Fibroblast of the aortic adventitia (primary cell): ENCODE results near the gene PTPN7. TPM values are rescaled to one million over a fixed set of nuclear protein-coding genes. Genes with fewer than 3 reads are reported as not detected.

Experiments used
- DNase-seq: peaks from one replicate; pipeline ENCODE4 v3.0.0-alpha.2; 2010; ENCODE audit warnings: low read depth
- H3K4me3 ChIP-seq: 2 replicates; pipeline ENCODE4 v1.5.1; 2011; ENCODE audit warnings: low read depth, mild to moderate bottlenecking, control low read depth, low read length, moderate library complexity
- total RNA-seq: library from RNA; depleted of rRNA; stranded (reverse); fragments of >200 nt; gene quantifications from 2 replicates; pipeline ENCODE4 v1.2.3, GENCODE V29; 2012; ENCODE audit warnings: low replicate concordance
- TF ChIP-seq, protein P1 (sequence below): IDR thresholded peaks from 2 replicates; pipeline ENCODE4 v1.5.1; 2011; ENCODE audit warnings: mild to moderate bottlenecking, low read length, control low read depth, inconsistent platforms; ENCODE audit not compliant: insufficient read depth

Gene PTPN7
- total RNA-seq, 1 donor = not detected

GRCh38 chr1:202161151-202162046, 997 bp upstream of the PTPN7 start:
- no peak for DNase-seq

DNA sequence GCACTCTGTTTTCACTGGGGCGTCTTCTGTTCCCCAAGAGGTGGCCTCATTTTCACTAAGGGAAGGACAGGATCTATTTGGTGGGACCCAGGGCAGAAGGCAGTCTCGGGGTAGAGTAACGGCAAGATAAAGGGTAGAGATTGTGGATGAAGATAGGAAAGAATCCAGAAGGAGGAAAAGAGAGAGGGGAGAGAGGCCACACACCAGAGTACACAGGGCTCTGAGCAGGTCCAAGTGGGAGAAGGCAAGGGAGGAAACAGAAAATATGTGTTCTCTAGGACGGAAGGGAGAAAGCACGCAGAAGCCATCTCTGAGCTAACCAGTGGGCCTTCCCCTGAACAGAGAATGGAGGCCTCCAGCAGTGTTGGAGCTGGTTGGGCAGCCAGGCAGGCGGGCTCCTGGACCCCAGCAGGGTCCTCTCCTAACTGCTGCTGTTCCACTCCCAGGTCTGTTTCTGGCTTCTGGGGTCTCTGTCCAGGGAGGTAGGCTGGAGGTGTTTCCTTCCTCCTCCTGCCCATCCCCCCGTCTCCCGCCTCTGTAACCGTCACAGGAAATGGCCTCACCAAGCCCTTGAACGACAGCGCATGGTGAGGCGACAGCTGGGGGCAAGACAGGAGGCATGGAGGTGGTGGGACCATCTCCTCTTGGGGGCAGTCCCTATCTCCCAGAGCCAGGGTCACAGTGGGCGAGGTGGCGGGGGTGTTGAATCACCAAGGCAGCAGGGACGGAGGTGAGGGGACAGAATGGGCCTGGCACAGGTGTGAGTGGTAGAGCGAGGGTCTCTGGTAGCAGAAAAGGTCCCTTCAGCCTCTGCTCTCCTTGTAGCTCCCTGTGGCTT, 649 bp downstream of the PTPN7 start:
- TF ChIP-seq, protein P1, sequence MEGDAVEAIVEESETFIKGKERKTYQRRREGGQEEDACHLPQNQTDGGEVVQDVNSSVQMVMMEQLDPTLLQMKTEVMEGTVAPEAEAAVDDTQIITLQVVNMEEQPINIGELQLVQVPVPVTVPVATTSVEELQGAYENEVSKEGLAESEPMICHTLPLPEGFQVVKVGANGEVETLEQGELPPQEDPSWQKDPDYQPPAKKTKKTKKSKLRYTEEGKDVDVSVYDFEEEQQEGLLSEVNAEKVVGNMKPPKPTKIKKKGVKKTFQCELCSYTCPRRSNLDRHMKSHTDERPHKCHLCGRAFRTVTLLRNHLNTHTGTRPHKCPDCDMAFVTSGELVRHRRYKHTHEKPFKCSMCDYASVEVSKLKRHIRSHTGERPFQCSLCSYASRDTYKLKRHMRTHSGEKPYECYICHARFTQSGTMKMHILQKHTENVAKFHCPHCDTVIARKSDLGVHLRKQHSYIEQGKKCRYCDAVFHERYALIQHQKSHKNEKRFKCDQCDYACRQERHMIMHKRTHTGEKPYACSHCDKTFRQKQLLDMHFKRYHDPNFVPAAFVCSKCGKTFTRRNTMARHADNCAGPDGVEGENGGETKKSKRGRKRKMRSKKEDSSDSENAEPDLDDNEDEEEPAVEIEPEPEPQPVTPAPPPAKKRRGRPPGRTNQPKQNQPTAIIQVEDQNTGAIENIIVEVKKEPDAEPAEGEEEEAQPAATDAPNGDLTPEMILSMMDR = no peak
- H3K4me3 ChIP-seq = no peak overlapping the region
- DNase-seq = no peak

More at GRCh38 chr1:202161151-202162046, 997 bp upstream of the PTPN7 start:
- TF ChIP-seq, protein P1 = no peak
- H3K4me3 ChIP-seq = no peak overlapping the region

DNA sequence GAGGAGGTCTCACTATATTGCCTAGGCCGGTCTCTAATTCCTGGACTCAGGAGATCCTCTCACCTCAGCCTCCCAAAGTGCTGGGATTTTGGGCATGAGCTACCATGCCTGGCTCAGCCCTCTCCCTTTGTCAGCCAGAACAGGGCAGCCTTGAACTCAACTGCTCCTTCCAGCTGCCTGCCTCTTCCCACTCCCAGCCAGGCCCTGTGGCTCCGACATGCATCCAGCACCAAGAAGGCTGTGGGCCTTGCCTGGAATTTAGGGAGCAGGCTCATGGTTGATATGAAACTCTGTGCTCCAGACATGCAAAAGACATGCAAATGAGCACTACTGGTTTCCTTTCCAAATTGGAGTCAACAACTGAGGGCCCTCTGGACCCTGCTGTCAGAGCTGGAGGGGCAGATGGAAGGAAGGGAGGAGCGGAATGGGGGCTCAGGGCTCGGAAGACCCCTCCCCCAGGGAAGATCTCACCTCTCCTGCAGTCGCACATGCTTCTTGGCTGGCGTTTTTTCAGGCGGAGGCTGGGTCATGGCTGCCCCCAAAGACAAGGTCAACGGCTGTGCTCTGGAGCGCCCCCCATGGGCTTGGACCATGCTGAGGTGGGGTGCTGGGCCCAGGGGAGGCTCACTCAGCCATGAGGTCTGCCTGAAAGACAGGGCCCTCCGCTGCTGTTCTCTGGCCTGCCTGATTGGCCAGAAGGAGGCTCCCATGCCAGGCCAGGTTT, 1.4 kb downstream of the PTPN7 start:
- DNase-seq = no peak
- TF ChIP-seq, protein P1 = no peak
- no peak overlapping the region for H3K4me3 ChIP-seq

- no peak for DNase-seq
- H3K4me3 ChIP-seq = no peak overlapping the region
- TF ChIP-seq, protein P1 = no peak
Measured at GRCh38 chr1:202157945-202158344, 2.5 kb downstream of the PTPN7 start.

DNA sequence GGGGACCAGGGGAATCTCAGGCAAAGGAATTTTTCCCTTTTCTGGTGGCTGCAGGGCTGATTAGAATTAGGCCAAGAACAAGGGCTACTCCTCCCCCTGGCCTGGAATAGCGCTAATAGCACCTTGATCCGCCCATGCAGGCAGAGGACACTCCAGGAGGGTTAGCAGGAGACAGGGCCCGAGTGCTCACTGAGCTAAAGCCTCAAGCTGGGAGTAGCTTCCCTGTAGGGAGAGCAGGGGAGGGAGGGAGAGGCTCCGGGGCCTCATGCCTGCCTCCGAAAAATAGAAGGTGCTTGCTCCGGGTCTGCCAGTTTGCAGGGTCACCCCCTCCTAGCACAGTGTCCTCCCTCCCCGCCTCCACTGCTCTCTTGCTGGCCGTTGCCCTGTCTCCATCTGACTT, 3.8 kb downstream of the PTPN7 start:
- DNase-seq = no peak
- no peak overlapping the region for H3K4me3 ChIP-seq
- TF ChIP-seq, protein P1 = no peak

DNA sequence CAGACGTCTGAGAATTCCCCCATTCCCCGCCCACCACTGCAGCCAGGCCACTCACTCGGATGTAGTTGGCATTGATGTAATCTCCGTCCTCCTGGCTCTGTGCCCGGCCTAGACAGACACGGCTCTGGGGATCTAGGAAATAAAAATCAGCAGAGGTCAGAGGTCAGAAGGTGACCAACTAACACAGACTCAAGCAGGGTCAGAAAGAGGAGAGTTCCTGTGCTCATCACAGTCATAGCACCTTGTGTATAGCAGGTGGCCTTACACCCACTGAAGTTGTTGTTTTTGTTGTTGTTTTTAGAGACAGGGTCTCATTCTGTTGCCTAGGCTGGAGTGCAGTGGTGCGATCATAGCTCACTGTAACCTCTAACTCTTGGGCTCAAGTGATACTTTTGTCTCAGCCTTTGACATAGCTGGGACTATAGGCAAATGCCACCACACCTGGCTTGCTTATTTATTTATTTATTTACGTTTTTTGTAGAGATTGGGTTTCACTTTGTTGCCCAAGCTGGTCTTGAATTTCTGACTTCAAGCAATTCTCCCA, 4.9 kb downstream of the PTPN7 start:
- no peak for DNase-seq
- TF ChIP-seq, protein P1 = no peak
- H3K4me3 ChIP-seq = no peak overlapping the region
